Activated CD8-positive, alpha-beta memory T cell treated with anti-CD3 and anti-CD28 coated beads, Interleukin-2, amount 50 U/mL, for 4 hours (primary cell): ENCODE measurements around the gene ADAP2.
"Not testable (repeated sequence)": the region's sequence is repeated elsewhere in the genome, so short reads cannot be mapped to it uniquely, and the experiment has no call there.

Source experiments
- DNase-seq: peaks from one replicate; pipeline ENCODE4 v3.0.0-alpha.2; 2020

The ADAP2 gene, protein sequence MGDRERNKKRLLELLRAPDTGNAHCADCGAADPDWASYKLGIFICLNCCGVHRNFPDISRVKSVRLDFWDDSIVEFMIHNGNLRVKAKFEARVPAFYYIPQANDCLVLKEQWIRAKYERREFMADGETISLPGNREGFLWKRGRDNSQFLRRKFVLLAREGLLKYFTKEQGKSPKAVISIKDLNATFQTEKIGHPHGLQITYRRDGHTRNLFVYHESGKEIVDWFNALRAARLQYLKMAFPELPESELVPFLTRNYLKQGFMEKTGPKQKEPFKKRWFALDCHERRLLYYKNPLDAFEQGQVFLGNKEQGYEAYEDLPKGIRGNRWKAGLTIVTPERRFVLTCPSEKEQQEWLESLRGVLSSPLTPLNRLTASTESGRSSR

DNA sequence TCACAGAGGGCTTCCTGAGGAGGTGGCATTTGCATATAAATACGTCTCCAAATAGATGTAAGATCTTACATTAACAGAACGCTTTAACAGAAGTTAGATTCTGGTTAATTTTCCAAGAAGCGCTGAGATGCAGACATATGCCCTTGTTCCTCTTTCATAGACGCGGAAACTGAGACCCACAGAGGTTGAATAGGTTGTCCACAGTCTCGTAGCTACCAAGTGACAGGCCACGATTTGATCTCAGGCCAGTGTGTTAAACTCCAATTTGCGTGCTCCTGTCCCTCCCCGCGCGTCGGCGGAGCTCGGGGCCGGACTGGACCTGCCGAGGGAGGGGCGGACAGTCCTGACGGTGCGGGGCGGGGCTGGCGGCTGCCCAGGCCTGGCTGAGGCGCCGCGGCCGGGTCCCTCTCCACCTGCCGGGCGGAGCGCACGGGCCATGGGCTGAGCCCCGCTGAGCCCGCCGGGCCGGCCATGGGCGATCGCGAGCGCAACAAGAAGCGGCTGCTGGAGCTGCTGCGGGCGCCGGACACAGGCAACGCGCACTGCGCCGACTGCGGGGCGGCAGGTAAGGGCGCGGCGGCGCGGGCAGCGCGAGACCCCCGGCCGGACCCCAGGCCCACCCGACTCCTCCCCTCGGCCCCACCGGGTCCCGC is at the start of gene ADAP2:
Gene ADAP2, plus strand, starts transcription at position 402 of the 653 bp plus-strand sequence. Its CDS starts 70 bp downstream, at position 472.
- no peak for DNase-seq

DNA sequence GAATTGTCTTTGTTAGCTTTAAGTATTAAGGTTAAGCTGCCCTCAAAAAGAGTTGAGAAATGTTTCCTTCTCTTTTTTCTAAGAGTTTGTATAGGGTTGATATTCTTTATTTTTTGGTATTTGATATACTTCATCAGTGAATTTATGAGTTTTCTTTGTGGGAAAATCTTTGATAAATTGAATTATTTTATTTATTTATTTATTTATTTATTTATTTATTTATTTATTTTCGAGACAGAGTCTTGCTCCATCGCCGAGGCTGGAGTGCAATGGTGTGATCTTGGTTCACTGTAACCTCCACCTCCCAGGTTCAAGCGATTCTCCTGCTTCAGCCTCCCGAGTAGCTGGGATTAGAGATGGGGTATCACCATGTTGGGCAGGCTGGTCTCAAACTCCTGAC is 35.6 kb upstream of the ADAP2 start:
- no peak for DNase-seq

DNA sequence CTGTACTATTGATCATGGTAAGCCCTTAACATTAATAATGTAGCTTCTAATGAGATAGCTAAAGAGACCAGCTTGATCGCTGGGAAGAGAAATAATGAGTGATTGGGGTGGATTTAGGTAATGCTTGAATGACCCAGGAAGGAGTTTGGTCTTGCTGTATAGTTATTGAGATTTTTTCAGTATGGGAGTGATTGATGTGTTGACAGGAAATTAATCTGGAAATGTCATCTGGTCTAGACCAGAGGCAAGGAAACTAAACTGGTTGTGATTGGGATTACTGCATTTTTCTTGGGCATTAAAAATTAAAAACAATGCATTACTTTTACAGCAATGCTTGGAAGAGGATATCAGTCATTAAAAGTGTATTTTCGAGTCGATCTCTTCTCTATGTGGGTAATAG is 27.5 kb upstream of the ADAP2 start:
- DNase-seq: no peak

DNA sequence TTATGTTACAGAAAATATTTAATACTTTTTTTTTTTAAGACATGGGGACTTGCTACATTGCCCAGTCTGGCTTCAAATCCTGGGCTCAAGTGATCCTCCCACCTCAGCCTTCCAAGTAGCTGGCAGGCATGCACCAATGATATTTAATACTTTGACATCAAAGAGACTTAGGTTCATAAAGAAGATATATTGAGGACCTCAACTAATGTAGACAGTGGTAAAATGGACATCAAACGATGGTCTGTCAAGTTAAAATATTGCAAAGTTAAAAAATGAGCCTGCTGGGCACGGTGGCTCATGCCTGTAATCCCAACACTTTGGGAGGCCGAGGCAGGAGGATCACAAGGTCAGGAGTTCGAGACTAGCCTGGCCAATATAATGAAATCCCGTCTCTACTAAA is 24.4 kb upstream of the ADAP2 start:
- no peak for DNase-seq

DNA sequence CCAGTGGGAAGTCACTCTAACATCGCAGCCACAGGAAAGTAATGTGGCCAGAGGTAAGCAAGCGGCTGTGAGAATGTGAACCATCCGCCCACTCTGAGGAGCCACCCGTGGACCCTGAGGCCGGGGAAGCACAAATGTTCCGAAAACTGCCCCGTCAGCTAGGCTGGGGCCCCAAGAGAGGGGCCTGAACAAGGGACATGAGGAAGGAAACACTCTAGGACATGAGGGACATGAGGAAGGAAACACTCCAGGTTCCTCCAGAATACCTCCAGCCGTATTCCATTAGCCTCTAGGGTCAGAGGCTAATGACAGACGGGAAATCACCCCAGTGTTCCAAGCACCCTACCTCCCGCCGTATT is 16.0 kb upstream of the ADAP2 start:
- DNase-seq: no peak

DNA sequence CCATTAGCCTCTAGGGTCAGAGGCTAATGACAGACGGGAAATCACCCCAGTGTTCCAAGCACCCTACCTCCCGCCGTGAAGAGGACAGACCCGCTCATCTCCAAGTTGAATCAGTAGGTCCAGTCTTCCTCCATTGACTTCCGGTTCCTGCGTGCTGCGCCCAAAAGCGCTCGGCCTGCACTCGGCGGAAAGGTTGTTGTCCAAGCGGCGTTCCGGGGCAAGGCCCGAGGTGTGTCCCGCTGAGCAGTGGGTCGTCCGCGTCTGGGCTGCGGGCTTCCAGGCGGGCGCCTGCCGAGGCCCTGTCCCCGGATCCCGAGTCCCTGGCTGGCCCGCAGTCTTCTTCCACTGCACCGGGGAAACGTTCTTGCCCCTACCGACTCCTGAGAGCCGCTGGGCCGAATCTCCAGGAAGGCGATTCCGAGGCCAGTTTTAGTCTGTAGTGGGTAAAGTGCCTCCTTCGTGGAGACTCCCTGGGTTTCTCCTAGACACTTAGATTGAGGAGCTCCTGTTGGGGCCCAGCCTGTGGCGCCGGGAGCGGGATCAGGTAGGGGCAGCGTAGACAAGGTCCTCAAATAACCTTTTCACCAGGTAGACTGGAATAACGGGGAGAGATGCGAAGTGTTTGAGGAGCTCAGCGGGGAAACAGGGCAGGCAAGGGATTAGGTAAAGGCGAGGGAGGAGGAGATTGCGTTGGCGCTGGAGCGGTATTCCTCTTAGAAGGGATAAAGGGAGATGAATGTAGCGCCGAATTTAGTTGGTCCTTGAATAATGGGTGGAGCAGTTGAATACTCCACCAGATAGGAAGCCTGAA is 15.4 kb upstream of the ADAP2 start, which contains the start of gene TEFM:
Gene TEFM, minus strand, starts transcription at position 138 of the 811 bp plus-strand sequence. Its CDS starts 40 bp downstream, at position 98.
- DNase-seq: peak; percentile 86

DNA sequence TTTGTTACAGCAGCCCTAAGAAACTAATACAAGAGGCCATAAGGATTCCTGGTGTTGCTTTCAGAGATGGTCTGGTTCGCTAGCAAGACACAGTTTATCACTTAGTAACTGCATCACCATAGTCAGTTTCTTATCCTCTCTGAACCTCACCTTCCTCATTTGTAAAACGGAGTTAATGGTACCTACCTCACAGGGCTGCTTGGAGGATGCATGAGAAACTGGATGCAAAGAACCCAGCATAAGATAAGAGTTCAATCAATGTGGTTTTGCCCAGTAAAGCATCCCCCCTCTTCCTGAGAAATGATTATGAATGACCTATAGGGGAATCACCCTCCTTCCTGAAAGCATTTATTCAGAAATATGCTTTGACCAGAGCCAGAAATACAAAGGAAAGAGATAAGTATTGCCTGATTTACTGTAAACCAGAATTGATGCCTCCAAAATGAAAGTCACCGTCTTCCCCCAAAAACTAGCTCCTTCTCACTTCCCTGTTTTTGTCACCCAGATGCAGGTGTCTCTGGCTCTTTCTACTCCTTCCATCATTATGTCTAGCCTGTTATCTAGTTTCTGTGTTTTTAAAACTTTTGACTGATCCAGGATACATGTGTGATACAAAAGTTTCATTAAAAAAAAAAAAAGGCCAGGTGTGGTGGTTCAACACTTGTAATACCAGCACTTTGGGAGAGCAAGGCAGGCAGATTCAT is 12.9 kb upstream of the ADAP2 start:
- no peak for DNase-seq

DNA sequence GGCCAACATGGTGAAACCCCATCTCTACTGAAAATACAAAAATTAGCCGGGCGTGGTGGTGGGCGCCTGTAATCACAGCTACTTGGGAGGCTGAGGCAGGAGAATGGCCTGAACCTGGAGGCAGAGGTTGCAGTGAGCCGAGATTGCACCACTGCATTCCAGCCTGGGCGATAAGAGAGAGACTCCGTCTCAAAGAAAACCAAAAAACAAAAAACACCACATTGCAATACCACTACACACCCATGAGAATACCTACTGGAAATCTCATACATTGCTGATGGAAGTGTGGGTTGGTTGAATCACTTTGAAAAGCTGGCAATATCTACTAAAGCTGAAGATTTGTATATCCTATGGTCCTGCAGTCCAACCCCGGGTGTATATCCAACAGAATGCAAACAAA is 11.6 kb upstream of the ADAP2 start:
- not testable (repeated sequence) for DNase-seq

DNA sequence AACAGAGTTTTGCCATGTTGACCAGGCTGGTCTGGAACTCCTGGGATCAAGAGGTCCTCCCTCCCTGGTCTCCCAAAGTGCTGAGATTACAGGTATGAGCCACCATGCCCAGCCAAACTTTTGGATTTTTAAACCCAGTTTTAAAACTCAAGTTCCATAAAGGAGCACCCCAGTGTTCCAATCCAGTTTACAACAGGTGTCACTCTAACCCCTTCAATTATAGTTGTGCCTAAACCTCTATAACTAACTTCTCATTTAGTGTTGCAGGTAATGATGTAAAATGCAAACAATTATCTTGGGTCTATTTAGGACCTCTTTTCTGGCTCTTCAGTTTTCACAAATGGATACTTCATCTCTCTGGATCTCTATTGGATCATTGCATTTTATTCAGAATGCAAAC is 7.8 kb upstream of the ADAP2 start:
- no peak for DNase-seq

DNA sequence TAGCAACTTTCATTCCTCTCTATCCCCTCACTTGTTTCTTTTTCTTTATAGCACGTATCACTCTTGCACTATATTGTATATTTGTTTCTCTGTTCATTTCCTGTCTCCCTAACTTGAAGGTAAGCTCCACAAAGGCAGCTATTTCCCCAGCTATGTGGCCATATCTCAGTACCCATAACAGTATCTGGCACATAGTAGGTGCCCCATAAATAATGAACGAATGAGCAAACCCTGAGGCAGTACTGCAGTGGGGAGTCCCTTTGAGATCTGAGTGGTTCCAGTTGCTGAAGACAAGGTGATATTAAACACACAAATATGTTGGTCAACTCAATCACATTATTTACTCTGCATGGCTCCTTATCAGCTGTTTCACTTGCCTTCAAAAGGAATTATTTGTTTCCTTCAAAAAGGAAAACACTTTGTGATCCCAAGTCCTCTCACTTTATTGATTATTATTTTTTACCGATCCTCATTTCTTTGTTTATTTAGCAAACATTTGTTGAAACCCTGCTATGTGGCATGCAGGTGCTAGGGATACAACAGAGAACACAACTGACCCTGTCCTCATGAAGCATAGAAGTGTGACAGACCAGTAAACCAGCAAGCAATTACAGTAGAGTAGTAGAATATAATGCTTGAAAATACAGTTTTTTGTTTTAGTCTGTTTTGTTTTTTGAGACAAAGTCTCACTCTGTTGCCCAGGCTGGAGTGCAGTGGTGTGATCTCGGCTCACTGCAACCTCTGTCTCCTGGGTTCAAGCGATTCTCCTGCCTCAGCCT is 5.7 kb upstream of the ADAP2 start:
- DNase-seq: no peak

DNA sequence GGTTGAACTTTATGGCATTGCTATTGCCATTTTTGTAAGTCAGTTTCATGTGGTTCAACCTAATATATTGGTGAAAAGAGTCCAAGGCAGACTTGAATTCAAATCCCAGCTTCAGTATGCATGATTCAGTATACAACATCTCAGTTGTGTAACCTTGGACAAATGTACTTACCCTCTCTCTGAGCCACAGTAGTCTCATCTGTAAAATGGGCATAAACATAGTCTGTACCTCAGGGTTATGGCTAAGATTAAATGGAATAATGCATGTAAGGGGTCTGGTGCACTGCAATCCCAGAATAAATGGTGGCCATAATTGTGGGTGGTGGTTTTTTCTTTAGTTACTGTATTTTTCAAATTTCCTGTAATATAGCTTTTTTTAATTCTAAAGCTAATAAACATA is 4.7 kb upstream of the ADAP2 start:
- DNase-seq: no peak

DNA sequence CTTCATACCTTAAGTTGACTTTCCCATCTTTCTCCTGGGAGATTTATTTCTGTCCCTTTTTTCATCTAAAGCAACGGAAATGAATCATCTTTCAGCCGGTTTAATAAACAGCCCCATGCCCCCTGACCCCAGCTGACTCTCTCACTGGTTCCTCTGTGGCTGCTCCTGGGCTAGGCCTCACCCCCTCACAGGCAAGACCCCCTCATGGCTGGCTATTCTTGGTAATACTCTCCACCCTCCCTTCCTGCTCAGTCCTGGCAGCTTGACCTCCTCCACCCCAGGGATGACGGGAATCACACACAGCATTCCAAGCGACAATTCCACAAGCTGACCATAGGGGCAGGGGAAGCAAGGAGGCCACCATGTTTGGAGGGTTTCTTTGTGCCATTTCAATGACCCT is 1.5 kb upstream of the ADAP2 start:
- DNase-seq: no peak

DNA sequence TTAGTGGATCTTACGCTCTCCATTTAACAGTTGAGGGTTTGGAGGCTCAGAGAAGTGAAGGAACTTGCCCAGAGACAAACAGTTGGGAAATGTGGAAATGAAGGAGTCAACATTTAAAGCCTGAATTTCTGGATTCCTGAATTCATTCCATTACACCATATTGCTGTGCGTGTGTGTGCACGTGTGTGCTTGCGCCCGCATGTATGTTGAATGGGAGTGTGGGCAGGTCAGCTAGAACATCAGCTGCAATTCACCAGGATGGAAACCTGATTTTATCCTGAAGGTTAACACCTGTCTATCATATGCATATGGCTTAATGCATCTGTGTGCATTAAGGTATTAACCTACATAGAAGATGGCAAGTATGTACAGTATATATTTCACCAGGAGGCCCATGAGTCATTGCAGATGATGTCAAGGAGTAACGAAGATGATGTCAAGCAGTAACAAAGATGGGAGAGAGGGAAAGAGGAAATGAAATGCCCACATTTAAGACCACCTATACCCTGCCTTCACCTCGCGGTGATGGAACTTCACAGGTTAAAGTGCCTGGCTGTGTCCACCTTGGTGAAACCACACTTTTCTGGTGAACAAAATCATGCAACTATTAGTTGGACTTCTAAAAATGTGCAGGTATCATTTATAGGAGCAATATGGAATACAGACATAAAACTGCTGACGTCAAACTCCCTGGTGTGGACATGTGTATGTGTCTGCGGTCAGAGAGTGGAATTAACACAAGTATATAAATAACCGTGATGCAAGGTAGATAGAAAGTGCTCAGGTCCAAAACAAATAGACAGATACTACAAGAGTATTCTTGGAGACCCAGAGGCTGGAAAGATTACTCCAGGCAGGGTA is 832 bp upstream of the ADAP2 start:
- DNase-seq: no peak

DNA sequence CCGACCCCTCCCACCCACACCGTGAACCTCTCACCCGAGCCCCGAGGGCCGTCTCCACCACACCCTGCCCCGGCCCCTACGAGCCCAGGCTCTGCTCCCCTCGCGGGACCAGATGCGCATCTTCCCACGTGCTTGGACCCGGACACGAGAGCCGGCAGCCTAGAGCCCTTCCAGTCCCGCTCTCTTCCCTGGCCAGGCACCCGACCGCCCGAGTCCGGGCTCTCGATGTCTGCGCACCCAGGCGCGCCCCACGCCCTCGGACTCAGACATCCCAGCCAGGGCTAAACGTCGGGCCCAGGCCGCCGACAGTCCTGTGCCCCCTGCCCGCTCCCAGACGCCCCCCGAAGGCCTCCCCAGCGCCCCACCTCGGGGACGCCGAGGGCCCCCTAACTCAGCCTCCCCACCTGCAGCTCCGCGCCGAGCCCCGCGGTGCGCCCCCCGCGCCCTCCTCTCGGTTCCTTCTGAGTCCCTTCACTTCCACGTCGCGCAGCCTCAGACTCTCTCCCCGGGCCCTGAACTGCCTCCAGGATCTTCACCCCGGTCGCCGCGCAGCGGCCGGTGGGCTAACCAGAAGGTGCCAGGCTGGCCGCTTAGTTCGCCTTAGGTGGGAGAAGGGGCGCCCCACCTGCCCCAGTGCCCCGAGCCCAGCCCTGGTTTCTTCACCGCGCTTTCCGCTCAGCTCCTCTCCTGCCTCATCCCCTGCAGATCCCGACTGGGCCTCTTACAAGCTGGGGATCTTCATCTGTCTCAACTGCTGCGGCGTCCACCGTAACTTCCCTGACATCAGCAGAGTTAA is 688 bp downstream of the ADAP2 start:
- no peak for DNase-seq

DNA sequence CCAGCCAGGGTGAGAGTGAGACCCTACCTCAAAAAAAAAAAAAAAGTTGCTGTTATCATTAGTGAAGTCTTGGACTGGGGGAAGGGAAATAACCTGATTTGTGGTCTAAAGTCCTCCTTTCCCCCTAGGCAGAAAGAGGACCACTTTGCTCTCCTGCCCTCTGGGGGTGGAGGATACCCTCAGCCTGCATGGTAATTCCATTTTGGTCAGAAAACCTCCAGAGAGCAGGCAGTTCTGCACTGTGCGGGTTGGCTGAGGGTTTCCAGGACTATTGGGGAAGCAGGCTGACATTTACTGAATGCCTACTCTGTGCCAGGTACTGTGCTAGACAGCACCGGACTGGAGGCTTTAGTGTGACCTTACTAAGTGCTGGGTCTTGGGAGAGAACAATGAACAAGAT is 2.6 kb downstream of the ADAP2 start:
- no peak for DNase-seq

DNA sequence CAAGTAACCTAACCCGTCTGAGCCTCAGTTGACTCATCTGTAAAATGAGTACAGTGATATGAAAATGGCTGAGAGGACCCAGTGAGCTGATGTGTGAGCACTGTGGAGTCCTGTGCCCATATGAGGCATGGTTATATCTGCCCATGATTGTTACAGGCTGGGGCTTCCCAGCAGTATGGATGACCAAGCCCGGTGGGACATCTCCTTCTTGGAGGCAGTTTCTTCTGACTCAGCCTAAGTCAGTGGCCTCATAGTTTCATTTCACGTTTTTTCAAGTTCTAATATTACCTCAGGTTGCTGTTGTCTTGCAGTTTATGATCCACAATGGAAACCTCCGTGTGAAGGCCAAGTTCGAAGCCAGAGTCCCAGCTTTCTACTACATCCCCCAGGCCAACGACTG is 4.8 kb downstream of the ADAP2 start:
- no peak for DNase-seq

DNA sequence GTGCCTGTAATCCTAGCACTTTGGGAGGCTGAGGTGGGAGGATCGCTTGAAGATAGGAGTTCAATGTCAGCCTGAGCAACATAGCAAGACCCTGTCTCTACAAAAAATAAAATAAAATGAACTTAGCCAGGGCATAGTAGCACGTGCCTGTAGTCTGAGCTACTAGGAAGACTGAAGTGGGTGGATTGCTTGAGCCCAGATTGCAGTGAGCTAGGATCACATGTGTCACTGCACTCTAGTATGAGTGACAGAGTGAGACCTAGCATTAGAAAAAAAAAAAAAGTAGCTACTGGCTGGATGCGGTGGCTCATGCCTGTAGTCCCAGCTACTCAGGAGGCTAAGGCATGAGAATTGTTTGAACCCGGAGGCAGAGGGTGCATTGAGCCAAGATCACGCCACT is 6.0 kb downstream of the ADAP2 start:
- no peak for DNase-seq

DNA sequence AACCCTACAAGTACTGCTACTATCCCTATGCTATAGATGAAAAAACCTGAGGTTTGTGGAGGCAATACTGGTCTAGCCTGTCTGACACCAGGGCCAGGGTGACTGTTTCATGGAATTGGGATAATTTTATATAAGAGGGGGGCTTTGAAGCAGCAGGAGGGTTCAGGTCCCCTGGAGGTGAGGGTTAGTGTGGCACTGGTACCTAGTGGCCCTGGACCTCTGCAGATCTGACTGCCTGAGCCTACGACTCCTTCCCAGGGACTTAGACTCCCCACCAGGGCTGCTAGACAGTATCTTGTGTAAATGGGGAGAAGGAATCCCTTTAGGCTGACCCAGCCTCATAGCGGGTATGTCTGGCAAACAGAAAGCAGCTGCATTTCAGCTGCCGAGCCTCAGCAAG is 6.8 kb downstream of the ADAP2 start:
- DNase-seq: no peak

DNA sequence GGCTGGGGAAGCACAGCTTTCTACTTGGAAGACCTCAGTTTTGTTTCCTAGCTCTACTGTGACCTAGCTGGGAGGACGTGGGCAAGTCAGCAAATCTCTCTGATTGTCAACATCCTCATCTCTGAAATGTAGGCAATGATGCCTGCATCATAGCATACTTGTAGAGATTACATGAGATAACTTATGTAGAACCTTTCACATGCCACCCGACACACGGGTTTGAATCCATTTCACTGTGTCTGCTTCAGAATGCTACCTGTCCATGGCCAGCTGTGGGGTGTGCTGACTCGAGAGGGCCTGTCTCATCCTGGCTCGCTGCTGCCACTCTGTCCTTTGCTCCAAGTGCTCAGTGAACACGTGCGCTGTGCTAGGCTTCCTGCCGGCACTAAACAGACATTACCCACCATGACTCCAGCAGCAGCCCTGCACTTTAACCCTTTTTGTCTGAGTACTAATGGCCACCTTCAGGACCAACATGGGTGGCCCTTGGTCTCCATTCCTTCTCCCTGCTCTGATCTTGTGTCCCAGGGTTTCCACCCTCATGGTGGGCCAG is 7.4 kb downstream of the ADAP2 start:
- no peak for DNase-seq

DNA sequence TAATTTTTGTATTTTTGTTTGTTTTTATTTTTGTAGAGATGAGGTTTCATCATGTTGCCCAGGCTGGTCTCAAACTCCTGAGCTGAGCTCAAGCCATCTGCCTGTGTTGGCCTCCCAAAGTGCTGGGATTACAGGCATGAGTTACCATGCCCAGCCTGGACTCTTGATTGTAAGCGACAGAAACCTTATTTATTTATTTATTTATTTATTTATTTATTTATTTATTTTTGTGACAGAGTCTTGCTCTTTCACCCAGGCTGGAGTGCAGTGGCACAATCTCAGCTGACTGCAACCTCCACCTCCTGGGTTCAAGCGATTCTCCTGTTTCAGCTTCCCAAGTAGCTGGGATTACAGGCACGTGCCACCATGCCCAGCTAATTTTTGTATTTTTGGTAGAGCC is 8.1 kb downstream of the ADAP2 start:
- DNase-seq: not testable (repeated sequence)
